Endothelial cell of umbilical vein (primary cell): Measurements from ENCODE around the gene ATR. TPM values are rescaled to one million over a fixed set of nuclear protein-coding genes. Genes with fewer than 3 reads are reported as not detected.

Source experiments
- BruUV-seq: library from RNA; stranded (reverse); fragments of 400-500 nt; replicated peaks from 2 replicates; lab custom pipeline; 2021; lab: Mats Ljungman, UMichigan
- CTCF ChIA-PET: fragments of 300-600, 350-600 bp; sonication (Branson Sonifier 250); formaldehyde crosslinking; loops from one replicate; lab custom pipeline; 2021; ENCODE audit warnings: antibody characterized with exemption, inconsistent platforms; lab: Charles Lee
- POLR2A ChIA-PET: fragments of 300-600, 350-600 bp; sonication (Branson Sonifier 250); formaldehyde crosslinking; loops from one replicate; lab custom pipeline; 2021; ENCODE audit warnings: antibody characterized with exemption, inconsistent platforms; lab: Charles Lee
- DNase-seq: peaks from one replicate; pipeline ENCODE4 v3.0.0-alpha.2; 2011; ENCODE audit warnings: low read depth, low spot score
- FAIRE-seq: peaks from 2 replicates; lab custom pipeline; 2011; peaks lifted over from hg19 to GRCh38; lab: Jason Lieb, UNC
- H2AFZ ChIP-seq: 2 replicates; pipeline ENCODE4 v1.6.0; 2012; ENCODE audit warnings: low read depth, low read length, control low read depth, inconsistent platforms
- H3K27ac ChIP-seq: 2 replicates; pipeline ENCODE4 v1.5.1; 2011; ENCODE audit warnings: low read depth, mild to moderate bottlenecking, control low read depth, low read length, moderate library complexity; ENCODE audit not compliant: insufficient read depth
- H3K27me3 ChIP-seq, 2 experiments: 2 replicates each; pipeline versions ENCODE4 v1.6.0 to v1.6.1; 2011; ENCODE audit warnings: low read length in 2 of 2, mixed read lengths in 1 of 2; ENCODE audit not compliant: control insufficient read depth in 2 of 2, insufficient read depth in 2 of 2
- H3K36me3 ChIP-seq, 2 experiments: 2 replicates in 1 of 2; 3 replicates in 1 of 2; pipeline ENCODE4 v1.5.1; 2011; ENCODE audit warnings: low read length in 2 of 2, mild to moderate bottlenecking in 1 of 2, moderate library complexity in 1 of 2; ENCODE audit not compliant: control insufficient read depth in 2 of 2, insufficient read depth in 2 of 2; ENCODE audit errors: extremely low read depth in 1 of 2
- H3K4me1 ChIP-seq: 3 replicates; pipeline ENCODE4 v1.5.1; 2011; ENCODE audit warnings: mild to moderate bottlenecking, low read length; ENCODE audit not compliant: control insufficient read depth, insufficient read depth; ENCODE audit errors: extremely low read depth
- H3K4me2 ChIP-seq: 2 replicates; pipeline ENCODE4 v1.6.1; 2011; ENCODE audit warnings: low read length, control low read depth, mixed read lengths; ENCODE audit not compliant: insufficient read depth
- H3K4me3 ChIP-seq, 3 experiments: fragments of 200-600 bp in 1 of 3; sonication (generic), shearing (Covaris generic) in 1 of 3; replicated peaks in 1 of 3; 2 replicates each; pipeline ENCODE4 v1.5.1; 2011 to 2016; ENCODE audit warnings: control low read depth in 3 of 3, low read length in 3 of 3, mild to moderate bottlenecking in 2 of 3, inconsistent platforms in 1 of 3, low read depth in 1 of 3, moderate library complexity in 1 of 3; ENCODE audit not compliant: insufficient read depth in 1 of 3
- H3K79me2 ChIP-seq: 2 replicates; pipeline ENCODE4 v1.6.0; 2012; ENCODE audit warnings: low read length, inconsistent platforms; ENCODE audit not compliant: control insufficient read depth, insufficient read depth
- H3K9ac ChIP-seq: replicated peaks from 2 replicates; pipeline ENCODE3; 2011; ENCODE audit warnings: low read length, control low read depth; ENCODE audit not compliant: insufficient read depth; ENCODE audit errors: extremely low read depth
- H3K9me1 ChIP-seq: replicated peaks from 3 replicates; pipeline ENCODE4 v1.6.0; 2011; ENCODE audit warnings: mild to moderate bottlenecking, low read length; ENCODE audit not compliant: control insufficient read depth, insufficient read depth; ENCODE audit errors: extremely low read depth
- H3K9me3 ChIP-seq: replicated peaks from 2 replicates; pipeline ENCODE4 v1.5.1; 2012; ENCODE audit warnings: low read length, inconsistent platforms; ENCODE audit not compliant: control insufficient read depth, insufficient read depth
- H4K20me1 ChIP-seq: replicated peaks from 2 replicates; pipeline ENCODE3; 2011; ENCODE audit warnings: mild to moderate bottlenecking, low read length; ENCODE audit not compliant: control insufficient read depth, insufficient read depth; ENCODE audit errors: extremely low read depth
- CTCF ChIP-seq, 2 donors: IDR thresholded peaks; 1 replicate in 1 of 2; 2 replicates in 1 of 2; pipeline ENCODE4 v1.5.1; 2011; ENCODE audit warnings: low read length in 2 of 2, mild to moderate bottlenecking in 2 of 2, moderate library complexity in 2 of 2, control low read depth in 1 of 2, inconsistent platforms in 1 of 2, low read depth in 1 of 2; ENCODE audit not compliant: insufficient read depth in 1 of 2; ENCODE audit errors: extremely low read depth in 1 of 2
- EZH2 ChIP-seq: IDR thresholded peaks from 2 replicates; pipeline ENCODE4 v1.6.1; 2012; ENCODE audit warnings: borderline replicate concordance, low read depth, mild to moderate bottlenecking, moderate library complexity, low read length, inconsistent platforms; ENCODE audit not compliant: severe bottlenecking
- FOS ChIP-seq: IDR thresholded peaks from 2 replicates; pipeline ENCODE4 v1.6.1; 2011; ENCODE audit warnings: mild to moderate bottlenecking, low read length, moderate library complexity, borderline replicate concordance; ENCODE audit not compliant: insufficient read depth
- GATA2 ChIP-seq: IDR thresholded peaks from 2 replicates; pipeline ENCODE4 v1.7.0; 2011; ENCODE audit warnings: low read depth, mild to moderate bottlenecking, moderate library complexity, mixed read lengths, low read length; ENCODE audit not compliant: insufficient read length, insufficient read depth
- JUN ChIP-seq: IDR thresholded peaks from 2 replicates; pipeline ENCODE4 v1.6.1; 2011; ENCODE audit warnings: borderline replicate concordance, low read depth; ENCODE audit not compliant: insufficient read length, insufficient read depth
- MAX ChIP-seq: IDR thresholded peaks from 2 replicates; pipeline ENCODE4 v1.6.1; 2011; ENCODE audit not compliant: insufficient read depth, insufficient read length
- MYC ChIP-seq: IDR thresholded peaks from one replicate; pipeline ENCODE4 v1.6.1; 2011; ENCODE audit warnings: mild to moderate bottlenecking, low read depth, low read length
- POLR2A ChIP-seq: IDR thresholded peaks from 2 replicates; pipeline ENCODE4 v1.6.1; 2012; ENCODE audit warnings: low read depth, mild to moderate bottlenecking, control low read depth, low read length
- POLR2AphosphoS5 ChIP-seq: IDR thresholded peaks from 2 replicates; pipeline ENCODE4 v1.6.1; 2012; ENCODE audit warnings: low read depth, mild to moderate bottlenecking, control low read depth, low read length, moderate library complexity; ENCODE audit not compliant: insufficient read depth
- dilution Hi-C: fragments of 300-500 bp; cut with MboI; formaldehyde crosslinking; loops from one replicate; pipeline ENCODE4 v1.15.0; 2019; ENCODE audit warnings: low sequenced_read_pairs; ENCODE audit not compliant: extremely low pct_ligation_motif_present
- intact Hi-C: fragments of 100-400 bp; cut with micrococcal nuclease; formaldehyde crosslinking; loops from one replicate; pipeline ENCODE4 v1.10.0; 2022
- polyA plus RNA-seq, 4 experiments: library from polyadenylated mRNA; depleted of rRNA in 3 of 4; stranded (reverse) in 3 of 4; unstranded in 1 of 4; fragments of >200 nt; gene quantifications; 2 replicates each; pipeline versions ENCODE4 v1.2.1 to v1.2.3, GENCODE V29; 2011 to 2012; ENCODE audit warnings: missing spikeins in 1 of 4
- total RNA-seq: library from RNA; stranded (reverse); gene quantifications from 2 replicates; pipeline ENCODE4 v1.2.3, GENCODE V29; 2021

Gene ATR
- total and polyA plus RNA-seq, 2 donors (not counting 3 experiments of a cell fraction or from before 2014, with no cell fraction given), result 6.3 to 23.6 TPM

- H3K27ac ChIP-seq, result no peak overlapping the region
Measured at GRCh38 chr3:142549986-142550385, 28.5 kb downstream of the ATR start.

DNA sequence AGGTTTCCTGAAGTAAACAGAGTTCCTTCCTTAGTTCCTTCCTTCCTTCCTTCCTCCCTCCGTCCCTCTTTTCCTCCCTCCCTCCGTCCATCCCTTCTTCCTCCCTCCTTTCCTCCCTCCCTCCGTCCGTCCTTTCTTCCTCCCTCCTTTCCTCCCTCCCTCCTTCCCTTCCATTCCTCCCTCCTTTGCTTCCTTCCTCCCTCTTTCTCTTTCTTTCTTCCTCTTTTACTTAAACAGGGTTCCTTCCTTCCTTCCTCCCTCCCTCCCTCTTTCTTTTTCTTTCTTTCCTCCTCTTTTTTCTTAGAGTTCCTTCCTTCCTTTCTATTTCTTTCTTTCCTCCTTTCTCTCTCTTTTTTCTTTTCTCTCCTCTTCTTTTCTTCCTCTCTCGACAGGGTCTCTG lies 35.2 kb downstream of the ATR start:
- peaks cover 0 to 5% of the 10 kb centered on the region in 2 experiments for H3K36me3 ChIP-seq
- dilution Hi-C loops (no loop called here), intact Hi-C loops (no loop called here)
- H3K4me3 ChIP-seq, result no peak overlapping the region
- FAIRE-seq, result no peak
- no peak overlapping the region for H3K9ac ChIP-seq
- no peaks in the 10 kb centered on the region for H3K9me1 ChIP-seq
- H3K79me2 ChIP-seq, result no peaks in the 10 kb centered on the region
- no peak overlapping the region for H3K27ac ChIP-seq
- DNase-seq, result no peak
- BruUV-seq, result no TSS peak
- no peak overlapping the region for H3K4me2 ChIP-seq
- no peaks in the 10 kb centered on the region for H4K20me1 ChIP-seq
- H3K27me3 ChIP-seq, result no peaks in the 10 kb centered on the region
- no peaks in the 10 kb centered on the region for H3K9me3 ChIP-seq
- ChIA-PET CTCF (no interaction called here), POLR2A (no interaction called here)
- no peak overlapping the region for H2AFZ ChIP-seq
- H3K4me1 ChIP-seq, result no peaks in the 10 kb centered on the region
- TF ChIP-seq EZH2 (no peak), MYC (no peak), POLR2AphosphoS5 (no peak), FOS (no peak), CTCF (IDR thresholded peaks at IDR 0.05; ENCODE audit: extremely low read depth in 1 of 2, insufficient read depth in 1 of 2, low read depth in 1 of 2, low read length in 2 of 2) (no peak), GATA2 (no peak), MAX (no peak), POLR2A (no peak), JUN (no peak)

More at GRCh38 chr3:142549986-142550385, 28.5 kb downstream of the ATR start:
- intact Hi-C loops, result no loop called here
- Histone ChIP-seq H3K9me1 (no peaks in the 10 kb centered on the region), H4K20me1 (no peaks in the 10 kb centered on the region), H3K4me2 (no peak overlapping the region), H3K9ac (no peak overlapping the region), H3K79me2 (no peaks in the 10 kb centered on the region), H2AFZ (no peak overlapping the region), H3K4me3 (no peak overlapping the region), H3K9me3 (no peaks in the 10 kb centered on the region), H3K27me3 (no peaks in the 10 kb centered on the region), H3K36me3 (peaks cover 0 to 2% of the 10 kb centered on the region in 2 experiments), H3K4me1 (no peaks in the 10 kb centered on the region)
- ChIA-PET CTCF (interaction anchor here (0.9 kb wide), 1 partner anchor 11 kb away, joined by 3 read pairs; no protein-coding TSS in a partner anchor), POLR2A (no interaction called here)
- FAIRE-seq, result no peak
- no peak for DNase-seq
- no peak for TF ChIP-seq CTCF (IDR thresholded peaks at IDR 0.05; ENCODE audit: extremely low read depth in 1 of 2, insufficient read depth in 1 of 2, low read depth in 1 of 2, low read length in 2 of 2)
- dilution Hi-C loops, result no loop called here
- no TSS peak for BruUV-seq
